Epithelial cell of esophagus (primary cell): ENCODE data around the gene TRIM24.

Experiments
- DNase-seq: peaks from one replicate; pipeline ENCODE4 v3.0.0; 2010; ENCODE audit warnings: low read depth
- H3K4me3 ChIP-seq: 2 replicates; pipeline ENCODE4 v1.5.1; 2011; ENCODE audit warnings: mild to moderate bottlenecking, low read length, control low read depth
- CTCF ChIP-seq: IDR thresholded peaks from 2 replicates; pipeline ENCODE4 v1.5.1; 2011; ENCODE audit warnings: low read depth, mild to moderate bottlenecking, low read length, control low read depth, inconsistent platforms; ENCODE audit not compliant: insufficient read depth; ENCODE audit errors: missing control alignments

TRIM24 gene

GRCh38 chr7:138632826-138633602, 173.0 kb downstream of the TRIM24 start:
- DNase-seq: no peak
- no peak overlapping the region for H3K4me3 ChIP-seq
- TF ChIP-seq CTCF: no peak
